ENCODE data around the gene SLC35E1. TPM values are rescaled to one million over a fixed set of nuclear protein-coding genes. Genes with fewer than 3 reads are reported as not detected.

The SLC35E1 gene
- total RNA-seq, 1 donor from 2014 or later, result 63.1 TPM

- Mint-ChIP-seq H3K27ac (ENCODE audit: unreplicated experiment) (no peak overlapping the region), H3K36me3 (ENCODE audit: low read depth, unreplicated experiment) (peaks cover 14% of the 10 kb centered on the region), H3K27me3 (ENCODE audit: low read depth, unreplicated experiment) (no peaks in the 10 kb centered on the region), H3K9me3 (ENCODE audit: unreplicated experiment) (no peaks in the 10 kb centered on the region), H3K4me3 (ENCODE audit: unreplicated experiment) (no peak overlapping the region), H3K4me1 (ENCODE audit: low read depth, unreplicated experiment) (peaks cover 23% of the 10 kb centered on the region)
- Histone ChIP-seq H3K9ac (ENCODE audit: low read length) (no peak overlapping the region), H3K27ac (ENCODE audit: low read depth, low read length) (no peak overlapping the region), H3K4me3 (ENCODE audit: insufficient read depth, low read depth, low read length) (no peak overlapping the region), H3K27me3 (ENCODE audit: insufficient read depth, low read length) (no peaks in the 10 kb centered on the region), H3K79me2 (ENCODE audit: insufficient read depth, low read length) (peaks cover 98% of the 10 kb centered on the region), H3K4me1 (ENCODE audit: insufficient read depth, low read length) (peaks cover 6% of the 10 kb centered on the region), H3K36me3 (ENCODE audit: insufficient read depth, low read length) (no peaks in the 10 kb centered on the region), H2AFZ (ENCODE audit: low read depth, low read length) (no peak overlapping the region), H4K20me1 (ENCODE audit: insufficient read depth, low read length) (peaks cover 97% of the 10 kb centered on the region), H3K4me2 (ENCODE audit: low read length) (no peak overlapping the region), H3K9me3 (ENCODE audit: insufficient read depth, low read depth, low read length) (no peaks in the 10 kb centered on the region)
- DNase-seq (ENCODE audit: low read depth) (no peak), FAIRE-seq (no peak)
- no peak for TF ChIP-seq CTCF (IDR thresholded peaks at IDR 0.05; ENCODE audit: insufficient read depth, low read depth, low read length)
- TF ChIP-seq EZH2 (IDR thresholded peaks at IDR 0.05; ENCODE audit: insufficient read depth, low read length), result no peak
These were observed 30.9 kb upstream of the SLC35E1 start for GRCh38 chr19:16603090-16603489.

- Histone ChIP-seq H3K4me3 (ENCODE audit: insufficient read depth, low read depth, low read length) (no peak overlapping the region), H3K79me2 (ENCODE audit: insufficient read depth, low read length) (peaks cover 99% of the 10 kb centered on the region)
- TF ChIP-seq EZH2 (IDR thresholded peaks at IDR 0.05; ENCODE audit: insufficient read depth, low read length), result no peak
- TF ChIP-seq CTCF (IDR thresholded peaks at IDR 0.05; ENCODE audit: insufficient read depth, low read depth, low read length), result no peak
These were observed 29.3 kb upstream of the SLC35E1 start for GRCh38 chr19:16601378-16602052.

GRCh38 chr19:16600824-16601223, 28.6 kb upstream of the SLC35E1 start:
- no peak overlapping the region for H3K4me3 Mint-ChIP-seq (ENCODE audit: unreplicated experiment)
- no peak for FAIRE-seq

More at GRCh38 chr19:16601378-16602052, 29.3 kb upstream of the SLC35E1 start:
- Histone ChIP-seq H3K27ac (ENCODE audit: low read depth, low read length) (no peak overlapping the region), H3K9ac (ENCODE audit: low read length) (no peak overlapping the region), H3K4me2 (ENCODE audit: low read length) (no peak overlapping the region), H3K9me3 (ENCODE audit: insufficient read depth, low read depth, low read length) (no peaks in the 10 kb centered on the region), H3K4me1 (ENCODE audit: insufficient read depth, low read length) (peaks cover 6% of the 10 kb centered on the region), H3K36me3 (ENCODE audit: insufficient read depth, low read length) (no peaks in the 10 kb centered on the region), H3K27me3 (ENCODE audit: insufficient read depth, low read length) (no peaks in the 10 kb centered on the region), H4K20me1 (ENCODE audit: insufficient read depth, low read length) (peaks cover 98% of the 10 kb centered on the region), H2AFZ (ENCODE audit: low read depth, low read length) (no peak overlapping the region)
- peaks cover 15% of the 10 kb centered on the region for H3K4me1 Mint-ChIP-seq (ENCODE audit: low read depth, unreplicated experiment)
- H3K36me3 Mint-ChIP-seq (ENCODE audit: low read depth, unreplicated experiment), result peaks cover 13% of the 10 kb centered on the region
- no peaks in the 10 kb centered on the region for H3K9me3 Mint-ChIP-seq (ENCODE audit: unreplicated experiment)
- H3K4me3 Mint-ChIP-seq (ENCODE audit: unreplicated experiment), result no peak overlapping the region
- FAIRE-seq (no peak), DNase-seq (ENCODE audit: low read depth) (no peak)
- H3K27me3 Mint-ChIP-seq (ENCODE audit: low read depth, unreplicated experiment), result no peaks in the 10 kb centered on the region
- H3K27ac Mint-ChIP-seq (ENCODE audit: unreplicated experiment), result no peak overlapping the region

More at GRCh38 chr19:16600824-16601223, 28.6 kb upstream of the SLC35E1 start:
- no peaks in the 10 kb centered on the region for H3K36me3 ChIP-seq (ENCODE audit: insufficient read depth, low read length)
- no peak for DNase-seq (ENCODE audit: low read depth)
- Mint-ChIP-seq H3K9me3 (ENCODE audit: unreplicated experiment) (no peaks in the 10 kb centered on the region), H3K27ac (ENCODE audit: unreplicated experiment) (no peak overlapping the region), H3K4me1 (ENCODE audit: low read depth, unreplicated experiment) (peaks cover 14% of the 10 kb centered on the region), H3K36me3 (ENCODE audit: low read depth, unreplicated experiment) (peaks cover 12% of the 10 kb centered on the region), H3K27me3 (ENCODE audit: low read depth, unreplicated experiment) (no peaks in the 10 kb centered on the region)
- no peak overlapping the region for H3K27ac ChIP-seq (ENCODE audit: low read depth, low read length)
- no peak for TF ChIP-seq CTCF (IDR thresholded peaks at IDR 0.05; ENCODE audit: insufficient read depth, low read depth, low read length)
- TF ChIP-seq EZH2 (IDR thresholded peaks at IDR 0.05; ENCODE audit: insufficient read depth, low read length), result no peak
- H3K4me3 ChIP-seq (ENCODE audit: insufficient read depth, low read depth, low read length), result no peak overlapping the region
- peaks cover 100% of the 10 kb centered on the region for H3K79me2 ChIP-seq (ENCODE audit: insufficient read depth, low read length)
- peaks cover 100% of the 10 kb centered on the region for H4K20me1 ChIP-seq (ENCODE audit: insufficient read depth, low read length)
- H3K27me3 ChIP-seq (ENCODE audit: insufficient read depth, low read length), result no peaks in the 10 kb centered on the region
- no peak overlapping the region for H3K4me2 ChIP-seq (ENCODE audit: low read length)
- H3K9me3 ChIP-seq (ENCODE audit: insufficient read depth, low read depth, low read length), result no peaks in the 10 kb centered on the region
- no peak overlapping the region for H3K9ac ChIP-seq (ENCODE audit: low read length)
- no peak overlapping the region for H2AFZ ChIP-seq (ENCODE audit: low read depth, low read length)
- H3K4me1 ChIP-seq (ENCODE audit: insufficient read depth, low read length), result peaks cover 4% of the 10 kb centered on the region

All from astrocyte (in vitro differentiated cells and primary cell).